Measurements from ENCODE around the gene CAMKV.
A peak's percentile ranks its signal among the peaks of the same experiment; 100 is the strongest.

DNA sequence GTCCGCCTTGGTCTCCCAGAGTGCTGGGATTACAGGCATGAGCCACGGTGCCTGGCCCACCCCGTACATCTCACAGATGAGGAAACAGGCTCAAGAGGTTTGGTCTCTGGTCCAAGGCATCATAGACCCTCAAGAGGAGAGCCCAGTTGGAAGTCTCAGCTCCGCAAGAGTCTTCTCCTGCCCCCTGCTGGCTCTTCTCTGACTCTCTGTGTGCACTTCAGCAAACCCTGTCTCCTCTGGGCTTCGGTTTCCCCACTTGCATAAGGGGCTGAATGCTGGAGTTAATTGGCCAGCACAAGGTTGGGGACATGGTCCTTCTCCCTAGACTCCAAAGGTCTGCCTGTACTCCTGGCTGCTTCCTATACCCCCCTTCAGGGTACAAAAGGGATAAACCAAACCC is 30.1 kb upstream of the CAMKV start:
- TF ChIP-seq, protein P1, sequence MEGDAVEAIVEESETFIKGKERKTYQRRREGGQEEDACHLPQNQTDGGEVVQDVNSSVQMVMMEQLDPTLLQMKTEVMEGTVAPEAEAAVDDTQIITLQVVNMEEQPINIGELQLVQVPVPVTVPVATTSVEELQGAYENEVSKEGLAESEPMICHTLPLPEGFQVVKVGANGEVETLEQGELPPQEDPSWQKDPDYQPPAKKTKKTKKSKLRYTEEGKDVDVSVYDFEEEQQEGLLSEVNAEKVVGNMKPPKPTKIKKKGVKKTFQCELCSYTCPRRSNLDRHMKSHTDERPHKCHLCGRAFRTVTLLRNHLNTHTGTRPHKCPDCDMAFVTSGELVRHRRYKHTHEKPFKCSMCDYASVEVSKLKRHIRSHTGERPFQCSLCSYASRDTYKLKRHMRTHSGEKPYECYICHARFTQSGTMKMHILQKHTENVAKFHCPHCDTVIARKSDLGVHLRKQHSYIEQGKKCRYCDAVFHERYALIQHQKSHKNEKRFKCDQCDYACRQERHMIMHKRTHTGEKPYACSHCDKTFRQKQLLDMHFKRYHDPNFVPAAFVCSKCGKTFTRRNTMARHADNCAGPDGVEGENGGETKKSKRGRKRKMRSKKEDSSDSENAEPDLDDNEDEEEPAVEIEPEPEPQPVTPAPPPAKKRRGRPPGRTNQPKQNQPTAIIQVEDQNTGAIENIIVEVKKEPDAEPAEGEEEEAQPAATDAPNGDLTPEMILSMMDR (conservative IDR thresholded peaks at IDR 0.05; ENCODE audit: low read depth, low read length): peak; percentile 49
- no peak for TF ChIP-seq EZH2 (IDR thresholded peaks at IDR 0.05; ENCODE audit: low read length, unreplicated experiment)
- TF ChIP-seq EZH2phosphoT487 (IDR thresholded peaks at IDR 0.05; ENCODE audit: borderline replicate concordance, low read length): no peak

Data from PC-3 (cell line).